A204.1 (cell line): ENCODE measurements around the gene NPB.

Source experiments
- FAIRE-seq: peaks from 2 replicates; lab custom pipeline; 2012; peaks lifted over from hg19 to GRCh38; lab: Jason Lieb, UNC

Gene NPB

GRCh38 chr17:81902023-81902652 lies at the start of gene NPB:
TSS of gene NPB (plus strand) at chr17:81902238. CDS start at chr17:81902278, 40 bp downstream.
- no peak for FAIRE-seq

DNA sequence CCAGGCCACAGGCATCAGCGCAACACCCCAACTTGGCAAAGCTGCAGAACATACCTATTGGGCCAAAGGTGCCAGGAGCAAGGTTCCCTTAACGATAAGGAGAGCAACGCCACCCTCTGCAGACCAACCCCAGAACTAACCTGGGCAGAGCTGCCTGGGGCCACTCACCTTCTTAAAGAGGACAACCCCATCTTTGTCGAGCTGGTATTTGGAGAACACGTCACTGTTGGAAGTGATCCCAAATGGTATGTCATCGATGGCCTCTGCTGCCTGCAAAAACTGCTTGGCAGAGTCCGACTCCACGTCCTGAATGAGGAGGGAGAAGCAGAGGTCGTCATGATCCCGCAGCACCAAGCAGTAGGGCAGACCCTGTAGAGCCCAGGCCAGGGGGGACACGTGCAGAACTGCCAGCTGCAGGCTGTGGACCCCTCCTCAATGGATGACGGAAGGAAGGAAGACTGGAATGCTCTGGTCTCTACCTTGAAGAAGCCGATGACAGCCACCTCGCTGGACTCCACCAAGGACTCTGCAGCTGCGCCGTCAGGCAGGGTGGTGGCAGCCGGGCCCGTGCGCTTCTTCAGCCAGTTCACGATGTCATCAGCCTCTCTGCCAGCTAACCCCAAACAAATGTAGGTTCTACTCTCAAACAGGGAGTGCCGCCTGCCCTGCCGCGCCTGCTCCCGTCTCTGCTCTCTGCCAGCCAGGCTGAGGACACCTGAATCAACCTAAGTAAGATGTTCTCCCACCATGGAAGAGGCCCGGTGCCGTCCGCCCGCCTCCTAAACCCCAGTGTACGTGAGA lies 46.9 kb upstream of the NPB start:
- FAIRE-seq: no peak

DNA sequence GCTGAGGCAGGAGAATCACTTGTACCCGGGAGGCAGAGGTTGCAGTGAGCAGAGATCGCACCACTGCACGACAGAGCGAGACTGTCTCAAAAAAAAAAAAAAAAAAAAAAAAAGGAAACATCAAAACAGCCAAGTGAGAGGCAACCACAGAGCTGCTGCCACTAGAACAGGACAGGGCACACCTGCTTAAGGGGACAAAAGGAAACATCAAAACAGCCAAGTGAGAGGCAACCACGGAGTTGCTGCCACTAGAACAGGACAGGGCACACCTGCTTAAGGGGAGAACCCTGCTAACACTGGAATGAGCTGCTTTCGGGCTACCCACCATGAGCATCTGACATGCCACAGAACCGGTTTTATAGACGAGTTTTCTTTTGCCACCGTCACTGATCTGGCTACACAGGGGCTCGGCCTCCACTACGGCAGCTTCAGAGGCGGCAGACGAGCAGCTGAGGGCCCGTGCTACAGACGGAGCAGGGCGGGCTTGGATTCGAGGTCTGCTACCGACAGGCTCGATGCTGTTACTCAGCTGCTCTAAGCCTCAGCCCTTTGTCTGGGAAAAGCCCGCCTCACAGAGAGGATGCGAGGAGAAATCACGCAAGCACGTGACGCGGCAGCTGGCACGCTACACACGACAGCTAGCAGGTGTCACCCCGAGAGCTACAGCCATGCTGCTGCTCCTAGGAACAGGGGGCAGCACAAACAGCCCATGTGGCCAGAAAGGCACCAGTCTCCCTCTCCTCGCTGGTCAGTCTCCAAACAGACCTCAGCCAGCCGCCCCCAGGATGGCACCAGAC lies 43.7 kb upstream of the NPB start:
- no peak for FAIRE-seq

- no peak for FAIRE-seq
These were observed 42.8 kb upstream of the NPB start for GRCh38 chr17:81858967-81859905.

GRCh38 chr17:81859906-81860755 lies 41.9 kb upstream of the NPB start, which contains the start of gene P4HB:
TSS of gene P4HB (minus strand) at chr17:81860535. CDS start at chr17:81860471, 64 bp downstream.
- FAIRE-seq: no peak

DNA sequence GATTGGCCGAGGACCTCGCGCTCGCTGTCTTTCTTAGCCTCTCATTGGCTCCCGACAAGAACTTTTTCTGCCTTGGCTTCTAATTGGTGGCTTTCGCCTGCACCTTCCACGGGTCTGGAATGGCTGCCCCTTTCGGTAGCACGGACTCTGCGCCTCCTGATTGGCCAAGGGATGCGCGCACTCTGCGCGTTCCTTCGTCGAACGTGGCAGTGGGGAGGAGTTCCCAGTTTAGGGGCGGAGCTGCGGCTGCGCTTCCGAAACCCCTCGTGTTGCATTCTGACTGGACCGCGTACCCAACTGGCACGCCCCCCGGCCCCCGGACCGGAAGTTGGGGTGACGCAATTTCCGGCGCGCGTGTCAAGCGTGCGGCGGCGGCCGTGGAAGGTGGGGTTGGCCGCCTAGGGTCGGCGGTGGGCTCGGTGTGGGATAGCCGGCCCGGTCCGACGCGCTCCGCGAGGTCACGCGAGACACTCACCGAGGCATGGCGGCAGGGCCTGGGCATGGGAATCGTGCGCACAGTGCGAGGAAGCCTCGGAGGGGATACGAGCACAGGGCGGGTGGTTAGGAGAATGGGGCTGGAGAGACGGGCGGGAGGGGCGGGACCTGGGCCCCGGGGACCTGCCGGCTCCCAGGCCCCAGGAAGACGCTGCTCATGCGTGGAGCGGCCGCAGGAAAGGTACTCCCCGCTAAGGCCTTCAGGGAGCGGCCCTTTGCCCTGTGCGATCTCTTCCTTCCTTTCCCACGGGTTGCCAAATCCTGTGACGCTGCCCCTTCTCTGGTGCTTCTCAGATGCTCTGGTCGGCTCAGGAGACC lies 41.1 kb upstream of the NPB start:
- FAIRE-seq: peak; percentile 98

GRCh38 chr17:81863123-81863675 lies 38.8 kb upstream of the NPB start:
- FAIRE-seq: no peak

GRCh38 chr17:81863833-81864768 lies 37.9 kb upstream of the NPB start:
- FAIRE-seq: no peak

- no peak for FAIRE-seq
These were observed 36.7 kb upstream of the NPB start for GRCh38 chr17:81865358-81865732.

- no peak for FAIRE-seq
These were observed 36.2 kb upstream of the NPB start for GRCh38 chr17:81865733-81866439.

- FAIRE-seq: no peak
These were observed 35.4 kb upstream of the NPB start for GRCh38 chr17:81866440-81867169.

DNA sequence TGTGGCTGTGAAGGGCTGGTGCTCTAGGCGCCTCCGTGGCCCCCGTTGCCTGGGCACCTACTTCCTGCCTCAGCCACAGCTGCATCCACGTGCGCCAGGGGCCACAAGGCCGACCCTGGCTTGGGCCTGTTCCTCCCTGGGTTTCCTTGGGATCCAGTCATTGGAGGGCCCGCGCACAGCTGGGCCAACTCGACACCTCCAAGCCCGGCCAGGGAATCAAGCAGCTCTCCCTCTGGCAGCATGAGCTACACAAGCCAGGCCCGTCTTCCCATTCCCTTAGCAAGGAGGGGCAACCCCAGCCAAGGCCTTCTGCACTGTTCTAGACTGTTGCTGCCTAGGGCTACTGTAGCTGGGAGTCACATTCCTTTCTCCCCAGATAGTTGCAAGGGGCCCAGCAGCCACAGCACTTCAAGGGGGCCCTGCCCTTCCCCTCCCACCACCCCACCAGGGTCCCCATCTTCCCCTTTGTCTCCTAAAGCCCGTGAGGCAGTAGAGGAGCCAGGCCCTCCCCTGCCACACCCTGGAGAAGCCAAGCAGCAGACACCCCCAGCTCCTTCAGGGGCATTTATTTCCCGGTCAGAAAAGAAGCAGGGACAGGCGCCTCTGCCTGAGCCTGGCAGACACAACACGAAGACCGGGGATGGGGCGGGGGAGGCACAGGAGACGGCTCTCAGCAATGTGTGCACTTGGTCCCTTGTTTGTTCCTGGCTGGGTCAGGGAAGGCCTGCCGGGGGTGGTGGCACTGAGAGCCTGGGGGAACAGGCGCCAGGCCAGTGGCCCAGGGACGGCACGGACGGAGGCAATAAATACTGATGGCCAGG lies 34.7 kb upstream of the NPB start:
- FAIRE-seq: no peak

- no peak for FAIRE-seq
These were observed 33.9 kb upstream of the NPB start for GRCh38 chr17:81867991-81868673.

DNA sequence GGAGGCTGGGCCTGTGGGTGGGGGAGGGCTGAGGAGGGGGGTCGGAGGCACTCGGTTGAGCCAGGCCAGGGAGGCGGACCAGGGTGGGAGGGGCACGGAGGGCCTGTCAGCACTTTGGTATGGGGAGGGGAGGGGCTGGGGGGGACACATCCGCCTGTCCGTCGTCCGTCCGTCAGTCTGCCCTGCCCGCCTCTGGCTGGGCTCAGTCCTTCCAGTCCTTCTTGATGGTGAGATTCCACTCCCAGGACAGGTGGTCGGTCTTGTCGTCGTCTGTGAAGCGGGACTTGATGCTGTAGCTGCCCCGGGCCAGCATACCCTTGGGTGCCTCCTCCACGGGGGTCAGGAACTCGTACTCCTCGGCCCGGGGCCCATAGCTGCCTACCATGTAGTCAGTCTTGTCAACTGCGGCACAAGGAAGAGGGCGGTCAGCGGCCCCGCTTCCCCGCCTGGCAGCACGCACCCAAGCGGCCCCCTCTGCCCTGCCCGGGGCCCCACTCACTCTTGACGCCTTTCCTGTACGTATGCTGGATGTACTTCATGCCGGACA lies 33.3 kb upstream of the NPB start:
- FAIRE-seq: no peak
